K562 (cell line): Measurements from ENCODE around the gene SDHAF1. TPM values are rescaled to one million over a fixed set of nuclear protein-coding genes. Genes with fewer than 3 reads are reported as not detected.

ENCODE experiments used
- CREB1 ChIP-seq, 2 experiments: sonication (generic) in 1 of 2; formaldehyde crosslinking in 1 of 2; IDR thresholded peaks; 2 replicates each; pipeline versions ENCODE4 v1.6.1 to v1.8.0; 2012 to 2022; ENCODE audit warnings: inconsistent platforms in 1 of 2, mild to moderate bottlenecking in 1 of 2, missing genetic modification reagents in 1 of 2, moderate library complexity in 1 of 2
- polyA plus RNA-seq, 8 experiments: library from polyadenylated mRNA; depleted of rRNA in 4 of 8; stranded (reverse) in 5 of 8; unstranded in 3 of 8; fragments of >200 nt; fragmentation: Nextera tagmentation in 2 of 8; fragmentation: Illumina TruSeq in 1 of 8; extraction: Ambion mirVana in 2 of 8; extraction: Trizol in 1 of 8; gene quantifications; 2 replicates each; pipeline versions ENCODE4 v1.2.1 to v1.2.3, GENCODE V29; 2011 to 2014; ENCODE audit warnings: inconsistent platforms in 1 of 8, missing spikeins in 1 of 8
- total RNA-seq, 7 experiments: library from RNA; depleted of rRNA in 6 of 7; stranded (reverse); fragments of >200 nt in 6 of 7; fragmentation: Illumina TruSeq in 2 of 7; extraction: Trizol in 2 of 7; gene quantifications; 2 replicates each; pipeline versions ENCODE4 v1.2.1 to v1.2.3, GENCODE V29; 2011 to 2021; ENCODE audit warnings: low replicate concordance in 1 of 7
- TF ChIP-seq, protein P1 (sequence below): fragments of 450-650 bp; formaldehyde crosslinking; IDR thresholded peaks from 2 replicates; pipeline ENCODE4 v1.4.0; 2020; ENCODE audit warnings: mild to moderate bottlenecking, mixed read lengths
- TF ChIP-seq, protein P2 (sequence below): sonication (generic); formaldehyde crosslinking; IDR thresholded peaks from 2 replicates; pipeline ENCODE4 v1.8.0; 2023; ENCODE audit warnings: mild to moderate bottlenecking, missing genetic modification reagents
- TF ChIP-seq, protein P3 (sequence below): fragments of 250-450 bp; sonication (Bioruptor Pico); IDR thresholded peaks from 2 replicates; pipeline ENCODE4 v1.8.0; 2021; ENCODE audit warnings: mild to moderate bottlenecking, moderate library complexity
- TF ChIP-seq, protein P4 (sequence below): fragments of 200-600 bp; sonication (generic); IDR thresholded peaks from one replicate; pipeline ENCODE4 v1.6.1; 2012; ENCODE audit warnings: mild to moderate bottlenecking, low read depth, low read length, inconsistent platforms

Gene SDHAF1
- total and polyA plus RNA-seq, 9 of the 15 experiments (the other 6 are each of a cell fraction or from before 2014, with no cell fraction given): 0.42 to 55.7 (median 18.8) TPM

DNA sequence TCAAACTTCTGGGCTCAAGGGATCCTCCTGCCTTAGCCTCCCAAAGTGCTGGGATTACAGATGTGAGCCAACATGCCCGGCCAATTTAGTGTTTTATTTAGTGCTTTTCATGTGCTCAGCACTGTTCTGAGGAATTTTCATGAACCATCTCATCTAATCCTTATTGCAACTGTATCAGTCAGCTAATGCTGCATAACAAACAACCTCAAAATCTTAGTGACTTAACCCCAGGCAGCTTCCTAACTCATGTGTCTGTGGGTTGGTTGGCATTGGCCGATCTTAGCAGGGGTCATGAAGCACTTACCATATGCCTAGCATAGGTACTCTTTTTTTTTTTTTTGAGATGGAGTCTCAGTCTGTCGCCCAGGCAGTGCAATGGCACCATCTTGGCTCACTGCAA is 6.2 kb upstream of the SDHAF1 start (continued):
- TF ChIP-seq, protein P1, sequence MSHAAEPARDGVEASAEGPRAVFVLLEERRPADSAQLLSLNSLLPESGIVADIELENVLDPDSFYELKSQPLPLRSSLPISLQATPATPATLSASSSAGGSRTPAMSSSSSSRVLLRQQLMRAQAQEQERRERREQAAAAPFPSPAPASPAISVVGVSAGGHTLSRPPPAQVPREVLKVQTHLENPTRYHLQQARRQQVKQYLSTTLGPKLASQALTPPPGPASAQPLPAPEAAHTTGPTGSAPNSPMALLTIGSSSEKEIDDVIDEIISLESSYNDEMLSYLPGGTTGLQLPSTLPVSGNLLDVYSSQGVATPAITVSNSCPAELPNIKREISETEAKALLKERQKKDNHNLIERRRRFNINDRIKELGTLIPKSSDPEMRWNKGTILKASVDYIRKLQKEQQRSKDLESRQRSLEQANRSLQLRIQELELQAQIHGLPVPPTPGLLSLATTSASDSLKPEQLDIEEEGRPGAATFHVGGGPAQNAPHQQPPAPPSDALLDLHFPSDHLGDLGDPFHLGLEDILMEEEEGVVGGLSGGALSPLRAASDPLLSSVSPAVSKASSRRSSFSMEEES (CRISPR knock-in tag): no peak
- TF ChIP-seq, protein P2, sequence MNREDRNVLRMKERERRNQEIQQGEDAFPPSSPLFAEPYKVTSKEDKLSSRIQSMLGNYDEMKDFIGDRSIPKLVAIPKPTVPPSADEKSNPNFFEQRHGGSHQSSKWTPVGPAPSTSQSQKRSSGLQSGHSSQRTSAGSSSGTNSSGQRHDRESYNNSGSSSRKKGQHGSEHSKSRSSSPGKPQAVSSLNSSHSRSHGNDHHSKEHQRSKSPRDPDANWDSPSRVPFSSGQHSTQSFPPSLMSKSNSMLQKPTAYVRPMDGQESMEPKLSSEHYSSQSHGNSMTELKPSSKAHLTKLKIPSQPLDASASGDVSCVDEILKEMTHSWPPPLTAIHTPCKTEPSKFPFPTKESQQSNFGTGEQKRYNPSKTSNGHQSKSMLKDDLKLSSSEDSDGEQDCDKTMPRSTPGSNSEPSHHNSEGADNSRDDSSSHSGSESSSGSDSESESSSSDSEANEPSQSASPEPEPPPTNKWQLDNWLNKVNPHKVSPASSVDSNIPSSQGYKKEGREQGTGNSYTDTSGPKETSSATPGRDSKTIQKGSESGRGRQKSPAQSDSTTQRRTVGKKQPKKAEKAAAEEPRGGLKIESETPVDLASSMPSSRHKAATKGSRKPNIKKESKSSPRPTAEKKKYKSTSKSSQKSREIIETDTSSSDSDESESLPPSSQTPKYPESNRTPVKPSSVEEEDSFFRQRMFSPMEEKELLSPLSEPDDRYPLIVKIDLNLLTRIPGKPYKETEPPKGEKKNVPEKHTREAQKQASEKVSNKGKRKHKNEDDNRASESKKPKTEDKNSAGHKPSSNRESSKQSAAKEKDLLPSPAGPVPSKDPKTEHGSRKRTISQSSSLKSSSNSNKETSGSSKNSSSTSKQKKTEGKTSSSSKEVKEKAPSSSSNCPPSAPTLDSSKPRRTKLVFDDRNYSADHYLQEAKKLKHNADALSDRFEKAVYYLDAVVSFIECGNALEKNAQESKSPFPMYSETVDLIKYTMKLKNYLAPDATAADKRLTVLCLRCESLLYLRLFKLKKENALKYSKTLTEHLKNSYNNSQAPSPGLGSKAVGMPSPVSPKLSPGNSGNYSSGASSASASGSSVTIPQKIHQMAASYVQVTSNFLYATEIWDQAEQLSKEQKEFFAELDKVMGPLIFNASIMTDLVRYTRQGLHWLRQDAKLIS: no peak
- TF ChIP-seq, protein P3, sequence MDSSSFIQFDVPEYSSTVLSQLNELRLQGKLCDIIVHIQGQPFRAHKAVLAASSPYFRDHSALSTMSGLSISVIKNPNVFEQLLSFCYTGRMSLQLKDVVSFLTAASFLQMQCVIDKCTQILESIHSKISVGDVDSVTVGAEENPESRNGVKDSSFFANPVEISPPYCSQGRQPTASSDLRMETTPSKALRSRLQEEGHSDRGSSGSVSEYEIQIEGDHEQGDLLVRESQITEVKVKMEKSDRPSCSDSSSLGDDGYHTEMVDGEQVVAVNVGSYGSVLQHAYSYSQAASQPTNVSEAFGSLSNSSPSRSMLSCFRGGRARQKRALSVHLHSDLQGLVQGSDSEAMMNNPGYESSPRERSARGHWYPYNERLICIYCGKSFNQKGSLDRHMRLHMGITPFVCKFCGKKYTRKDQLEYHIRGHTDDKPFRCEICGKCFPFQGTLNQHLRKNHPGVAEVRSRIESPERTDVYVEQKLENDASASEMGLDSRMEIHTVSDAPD (CRISPR knock-in tag): no peak
- TF ChIP-seq CREB1 (IDR thresholded peaks at IDR 0.05): no peak
- TF ChIP-seq CREB1 (CRISPR knock-in tag; IDR thresholded peaks at IDR 0.05): no peak
- TF ChIP-seq, protein P4, sequence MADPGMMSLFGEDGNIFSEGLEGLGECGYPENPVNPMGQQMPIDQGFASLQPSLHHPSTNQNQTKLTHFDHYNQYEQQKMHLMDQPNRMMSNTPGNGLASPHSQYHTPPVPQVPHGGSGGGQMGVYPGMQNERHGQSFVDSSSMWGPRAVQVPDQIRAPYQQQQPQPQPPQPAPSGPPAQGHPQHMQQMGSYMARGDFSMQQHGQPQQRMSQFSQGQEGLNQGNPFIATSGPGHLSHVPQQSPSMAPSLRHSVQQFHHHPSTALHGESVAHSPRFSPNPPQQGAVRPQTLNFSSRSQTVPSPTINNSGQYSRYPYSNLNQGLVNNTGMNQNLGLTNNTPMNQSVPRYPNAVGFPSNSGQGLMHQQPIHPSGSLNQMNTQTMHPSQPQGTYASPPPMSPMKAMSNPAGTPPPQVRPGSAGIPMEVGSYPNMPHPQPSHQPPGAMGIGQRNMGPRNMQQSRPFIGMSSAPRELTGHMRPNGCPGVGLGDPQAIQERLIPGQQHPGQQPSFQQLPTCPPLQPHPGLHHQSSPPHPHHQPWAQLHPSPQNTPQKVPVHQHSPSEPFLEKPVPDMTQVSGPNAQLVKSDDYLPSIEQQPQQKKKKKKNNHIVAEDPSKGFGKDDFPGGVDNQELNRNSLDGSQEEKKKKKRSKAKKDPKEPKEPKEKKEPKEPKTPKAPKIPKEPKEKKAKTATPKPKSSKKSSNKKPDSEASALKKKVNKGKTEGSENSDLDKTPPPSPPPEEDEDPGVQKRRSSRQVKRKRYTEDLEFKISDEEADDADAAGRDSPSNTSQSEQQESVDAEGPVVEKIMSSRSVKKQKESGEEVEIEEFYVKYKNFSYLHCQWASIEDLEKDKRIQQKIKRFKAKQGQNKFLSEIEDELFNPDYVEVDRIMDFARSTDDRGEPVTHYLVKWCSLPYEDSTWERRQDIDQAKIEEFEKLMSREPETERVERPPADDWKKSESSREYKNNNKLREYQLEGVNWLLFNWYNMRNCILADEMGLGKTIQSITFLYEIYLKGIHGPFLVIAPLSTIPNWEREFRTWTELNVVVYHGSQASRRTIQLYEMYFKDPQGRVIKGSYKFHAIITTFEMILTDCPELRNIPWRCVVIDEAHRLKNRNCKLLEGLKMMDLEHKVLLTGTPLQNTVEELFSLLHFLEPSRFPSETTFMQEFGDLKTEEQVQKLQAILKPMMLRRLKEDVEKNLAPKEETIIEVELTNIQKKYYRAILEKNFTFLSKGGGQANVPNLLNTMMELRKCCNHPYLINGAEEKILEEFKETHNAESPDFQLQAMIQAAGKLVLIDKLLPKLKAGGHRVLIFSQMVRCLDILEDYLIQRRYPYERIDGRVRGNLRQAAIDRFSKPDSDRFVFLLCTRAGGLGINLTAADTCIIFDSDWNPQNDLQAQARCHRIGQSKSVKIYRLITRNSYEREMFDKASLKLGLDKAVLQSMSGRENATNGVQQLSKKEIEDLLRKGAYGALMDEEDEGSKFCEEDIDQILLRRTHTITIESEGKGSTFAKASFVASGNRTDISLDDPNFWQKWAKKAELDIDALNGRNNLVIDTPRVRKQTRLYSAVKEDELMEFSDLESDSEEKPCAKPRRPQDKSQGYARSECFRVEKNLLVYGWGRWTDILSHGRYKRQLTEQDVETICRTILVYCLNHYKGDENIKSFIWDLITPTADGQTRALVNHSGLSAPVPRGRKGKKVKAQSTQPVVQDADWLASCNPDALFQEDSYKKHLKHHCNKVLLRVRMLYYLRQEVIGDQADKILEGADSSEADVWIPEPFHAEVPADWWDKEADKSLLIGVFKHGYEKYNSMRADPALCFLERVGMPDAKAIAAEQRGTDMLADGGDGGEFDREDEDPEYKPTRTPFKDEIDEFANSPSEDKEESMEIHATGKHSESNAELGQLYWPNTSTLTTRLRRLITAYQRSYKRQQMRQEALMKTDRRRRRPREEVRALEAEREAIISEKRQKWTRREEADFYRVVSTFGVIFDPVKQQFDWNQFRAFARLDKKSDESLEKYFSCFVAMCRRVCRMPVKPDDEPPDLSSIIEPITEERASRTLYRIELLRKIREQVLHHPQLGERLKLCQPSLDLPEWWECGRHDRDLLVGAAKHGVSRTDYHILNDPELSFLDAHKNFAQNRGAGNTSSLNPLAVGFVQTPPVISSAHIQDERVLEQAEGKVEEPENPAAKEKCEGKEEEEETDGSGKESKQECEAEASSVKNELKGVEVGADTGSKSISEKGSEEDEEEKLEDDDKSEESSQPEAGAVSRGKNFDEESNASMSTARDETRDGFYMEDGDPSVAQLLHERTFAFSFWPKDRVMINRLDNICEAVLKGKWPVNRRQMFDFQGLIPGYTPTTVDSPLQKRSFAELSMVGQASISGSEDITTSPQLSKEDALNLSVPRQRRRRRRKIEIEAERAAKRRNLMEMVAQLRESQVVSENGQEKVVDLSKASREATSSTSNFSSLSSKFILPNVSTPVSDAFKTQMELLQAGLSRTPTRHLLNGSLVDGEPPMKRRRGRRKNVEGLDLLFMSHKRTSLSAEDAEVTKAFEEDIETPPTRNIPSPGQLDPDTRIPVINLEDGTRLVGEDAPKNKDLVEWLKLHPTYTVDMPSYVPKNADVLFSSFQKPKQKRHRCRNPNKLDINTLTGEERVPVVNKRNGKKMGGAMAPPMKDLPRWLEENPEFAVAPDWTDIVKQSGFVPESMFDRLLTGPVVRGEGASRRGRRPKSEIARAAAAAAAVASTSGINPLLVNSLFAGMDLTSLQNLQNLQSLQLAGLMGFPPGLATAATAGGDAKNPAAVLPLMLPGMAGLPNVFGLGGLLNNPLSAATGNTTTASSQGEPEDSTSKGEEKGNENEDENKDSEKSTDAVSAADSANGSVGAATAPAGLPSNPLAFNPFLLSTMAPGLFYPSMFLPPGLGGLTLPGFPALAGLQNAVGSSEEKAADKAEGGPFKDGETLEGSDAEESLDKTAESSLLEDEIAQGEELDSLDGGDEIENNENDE: no peak
